ENCODE results near the gene ADAMTSL3.
A peak's percentile ranks its signal among the peaks of the same experiment; 100 is the strongest.

Gene ADAMTSL3

GRCh38 chr15:83866692-83867091 is 212.8 kb downstream of the ADAMTSL3 start:
- ChIA-PET CTCF (no interaction called here), POLR2A (no interaction called here)
- WGBS (ENCODE audit: insufficient coverage) = no CpG with 5 or more reads among the region's 1 CpG
- no peak for DNase-seq
- no peaks in the 10 kb centered on the region for H3K9me3 ChIP-seq (ENCODE audit: control extremely low read depth in 1 of 5, control insufficient read depth in 4 of 5, insufficient read depth in 2 of 5, low read depth in 1 of 5, low read length in 4 of 5)
- no peak overlapping the region for H3K27ac ChIP-seq (ENCODE audit: insufficient read depth in 1 of 2, low read depth in 1 of 2, low read length in 2 of 2, poor library complexity in 1 of 2, severe bottlenecking in 2 of 2)
- no peaks in the 10 kb centered on the region for H3K36me3 ChIP-seq (ENCODE audit: control insufficient read depth in 4 of 4, insufficient read depth in 4 of 4, low read length in 3 of 4)
- H3K4me1 ChIP-seq (ENCODE audit: control extremely low read depth in 1 of 4, control insufficient read depth in 4 of 4, insufficient read depth in 4 of 4, low read length in 3 of 4) = no peaks in the 10 kb centered on the region
- H3K4me3 ChIP-seq (ENCODE audit: control insufficient read depth in 1 of 7, extremely low read depth in 1 of 7, insufficient read depth in 4 of 7, low read depth in 2 of 7, low read length in 6 of 7) = no peak overlapping the region
- no peaks in the 10 kb centered on the region for H3K27me3 ChIP-seq (replicated peaks in 2 of 5; ENCODE audit: control insufficient read depth in 4 of 5, insufficient read depth in 5 of 5, low read length in 4 of 5)

GRCh38 chr15:83869341-83869740 is 215.4 kb downstream of the ADAMTSL3 start:
- 91% methylated on average over 4 of the region's 4 CpGs for WGBS (ENCODE audit: insufficient coverage)
- CTCF ChIA-PET = no interaction called here
- H3K4me3 ChIP-seq (ENCODE audit: control insufficient read depth in 1 of 7, extremely low read depth in 1 of 7, insufficient read depth in 4 of 7, low read depth in 2 of 7, low read length in 6 of 7) = no peak overlapping the region
- no peaks in the 10 kb centered on the region for H3K9me3 ChIP-seq (ENCODE audit: control extremely low read depth in 1 of 5, control insufficient read depth in 4 of 5, insufficient read depth in 2 of 5, low read depth in 1 of 5, low read length in 4 of 5)
- no peak overlapping the region for H3K27ac ChIP-seq (ENCODE audit: insufficient read depth in 1 of 2, low read depth in 1 of 2, low read length in 2 of 2, poor library complexity in 1 of 2, severe bottlenecking in 2 of 2)
- POLR2A ChIA-PET = no interaction called here
- DNase-seq = no peak
- H3K4me1 ChIP-seq (ENCODE audit: control extremely low read depth in 1 of 4, control insufficient read depth in 4 of 4, insufficient read depth in 4 of 4, low read length in 3 of 4) = no peaks in the 10 kb centered on the region
- H3K36me3 ChIP-seq (ENCODE audit: control insufficient read depth in 4 of 4, insufficient read depth in 4 of 4, low read length in 3 of 4) = no peaks in the 10 kb centered on the region
- H3K27me3 ChIP-seq (replicated peaks in 2 of 5; ENCODE audit: control insufficient read depth in 4 of 5, insufficient read depth in 5 of 5, low read length in 4 of 5) = no peaks in the 10 kb centered on the region

- Histone ChIP-seq H3K4me3 (ENCODE audit: control insufficient read depth in 1 of 7, extremely low read depth in 1 of 7, insufficient read depth in 4 of 7, low read depth in 2 of 7, low read length in 6 of 7) (no peak overlapping the region), H3K36me3 (ENCODE audit: control insufficient read depth in 4 of 4, insufficient read depth in 4 of 4, low read length in 3 of 4) (no peaks in the 10 kb centered on the region), H3K27ac (ENCODE audit: insufficient read depth in 1 of 2, low read depth in 1 of 2, low read length in 2 of 2, poor library complexity in 1 of 2, severe bottlenecking in 2 of 2) (no peak overlapping the region), H3K27me3 (replicated peaks in 2 of 5; ENCODE audit: control insufficient read depth in 4 of 5, insufficient read depth in 5 of 5, low read length in 4 of 5) (no peaks in the 10 kb centered on the region), H3K4me1 (ENCODE audit: control extremely low read depth in 1 of 4, control insufficient read depth in 4 of 4, insufficient read depth in 4 of 4, low read length in 3 of 4) (no peaks in the 10 kb centered on the region), H3K9me3 (ENCODE audit: control extremely low read depth in 1 of 5, control insufficient read depth in 4 of 5, insufficient read depth in 2 of 5, low read depth in 1 of 5, low read length in 4 of 5) (no peaks in the 10 kb centered on the region)
- POLR2A ChIA-PET = no interaction called here
- 58% methylated on average over 5 of the region's 7 CpGs for WGBS (ENCODE audit: insufficient coverage)
- peak; percentile 23 to 68 (median 60) for DNase-seq
- CTCF ChIA-PET = no interaction called here
Measured at GRCh38 chr15:83871808-83872559, 218.1 kb downstream of the ADAMTSL3 start.

GRCh38 chr15:83873966-83874365 is 220.0 kb downstream of the ADAMTSL3 start:
- no peak overlapping the region for H3K27ac ChIP-seq (ENCODE audit: insufficient read depth in 1 of 2, low read depth in 1 of 2, low read length in 2 of 2, poor library complexity in 1 of 2, severe bottlenecking in 2 of 2)
- no peak overlapping the region for H3K4me3 ChIP-seq (ENCODE audit: control insufficient read depth in 1 of 7, extremely low read depth in 1 of 7, insufficient read depth in 4 of 7, low read depth in 2 of 7, low read length in 6 of 7)
- CTCF ChIA-PET = no interaction called here
- H3K27me3 ChIP-seq (replicated peaks in 2 of 5; ENCODE audit: control insufficient read depth in 4 of 5, insufficient read depth in 5 of 5, low read length in 4 of 5) = no peaks in the 10 kb centered on the region
- H3K36me3 ChIP-seq (ENCODE audit: control insufficient read depth in 4 of 4, insufficient read depth in 4 of 4, low read length in 3 of 4) = no peaks in the 10 kb centered on the region
- POLR2A ChIA-PET = no interaction called here
- H3K4me1 ChIP-seq (ENCODE audit: control extremely low read depth in 1 of 4, control insufficient read depth in 4 of 4, insufficient read depth in 4 of 4, low read length in 3 of 4) = no peaks in the 10 kb centered on the region
- DNase-seq = no peak
- no peaks in the 10 kb centered on the region for H3K9me3 ChIP-seq (ENCODE audit: control extremely low read depth in 1 of 5, control insufficient read depth in 4 of 5, insufficient read depth in 2 of 5, low read depth in 1 of 5, low read length in 4 of 5)
- 98% methylated on average over 7 of the region's 7 CpGs for WGBS (ENCODE audit: insufficient coverage)

GRCh38 chr15:83880529-83880928 is 226.6 kb downstream of the ADAMTSL3 start:
- no peak overlapping the region for H3K27ac ChIP-seq (ENCODE audit: insufficient read depth in 1 of 2, low read depth in 1 of 2, low read length in 2 of 2, poor library complexity in 1 of 2, severe bottlenecking in 2 of 2)
- no CpG with 5 or more reads among the region's 2 CpGs for WGBS (ENCODE audit: insufficient coverage)
- H3K4me1 ChIP-seq (ENCODE audit: control extremely low read depth in 1 of 4, control insufficient read depth in 4 of 4, insufficient read depth in 4 of 4, low read length in 3 of 4) = no peaks in the 10 kb centered on the region
- CTCF ChIA-PET = no interaction called here
- H3K36me3 ChIP-seq (ENCODE audit: control insufficient read depth in 4 of 4, insufficient read depth in 4 of 4, low read length in 3 of 4) = no peaks in the 10 kb centered on the region
- DNase-seq = no peak
- H3K27me3 ChIP-seq (replicated peaks in 2 of 5; ENCODE audit: control insufficient read depth in 4 of 5, insufficient read depth in 5 of 5, low read length in 4 of 5) = no peaks in the 10 kb centered on the region
- POLR2A ChIA-PET = no interaction called here
- no peak overlapping the region for H3K4me3 ChIP-seq (ENCODE audit: control insufficient read depth in 1 of 7, extremely low read depth in 1 of 7, insufficient read depth in 4 of 7, low read depth in 2 of 7, low read length in 6 of 7)
- no peaks in the 10 kb centered on the region for H3K9me3 ChIP-seq (ENCODE audit: control extremely low read depth in 1 of 5, control insufficient read depth in 4 of 5, insufficient read depth in 2 of 5, low read depth in 1 of 5, low read length in 4 of 5)

GRCh38 chr15:83881156-83881555 is 227.2 kb downstream of the ADAMTSL3 start:
- H3K9me3 ChIP-seq (ENCODE audit: control extremely low read depth in 1 of 5, control insufficient read depth in 4 of 5, insufficient read depth in 2 of 5, low read depth in 1 of 5, low read length in 4 of 5) = no peaks in the 10 kb centered on the region
- no peak overlapping the region for H3K27ac ChIP-seq (ENCODE audit: insufficient read depth in 1 of 2, low read depth in 1 of 2, low read length in 2 of 2, poor library complexity in 1 of 2, severe bottlenecking in 2 of 2)
- no peak overlapping the region for H3K4me3 ChIP-seq (ENCODE audit: control insufficient read depth in 1 of 7, extremely low read depth in 1 of 7, insufficient read depth in 4 of 7, low read depth in 2 of 7, low read length in 6 of 7)
- POLR2A ChIA-PET = no interaction called here
- CTCF ChIA-PET = no interaction called here
- WGBS (ENCODE audit: insufficient coverage) = 94% methylated on average over 3 of the region's 3 CpGs
- H3K36me3 ChIP-seq (ENCODE audit: control insufficient read depth in 4 of 4, insufficient read depth in 4 of 4, low read length in 3 of 4) = no peaks in the 10 kb centered on the region
- H3K4me1 ChIP-seq (ENCODE audit: control extremely low read depth in 1 of 4, control insufficient read depth in 4 of 4, insufficient read depth in 4 of 4, low read length in 3 of 4) = no peaks in the 10 kb centered on the region
- DNase-seq = no peak
- H3K27me3 ChIP-seq (replicated peaks in 2 of 5; ENCODE audit: control insufficient read depth in 4 of 5, insufficient read depth in 5 of 5, low read length in 4 of 5) = no peaks in the 10 kb centered on the region

- no peaks in the 10 kb centered on the region for H3K9me3 ChIP-seq (ENCODE audit: control extremely low read depth in 1 of 5, control insufficient read depth in 4 of 5, insufficient read depth in 2 of 5, low read depth in 1 of 5, low read length in 4 of 5)
- ChIA-PET CTCF (no interaction called here), POLR2A (no interaction called here)
- no peaks in the 10 kb centered on the region for H3K36me3 ChIP-seq (ENCODE audit: control insufficient read depth in 4 of 4, insufficient read depth in 4 of 4, low read length in 3 of 4)
- peaks cover 0 to 10% (median 1%) of the 10 kb centered on the region in 4 experiments for H3K4me1 ChIP-seq (ENCODE audit: control extremely low read depth in 1 of 4, control insufficient read depth in 4 of 4, insufficient read depth in 4 of 4, low read length in 3 of 4)
- no peak overlapping the region for H3K4me3 ChIP-seq (ENCODE audit: control insufficient read depth in 1 of 7, extremely low read depth in 1 of 7, insufficient read depth in 4 of 7, low read depth in 2 of 7, low read length in 6 of 7)
- no peak for DNase-seq
- H3K27ac ChIP-seq (ENCODE audit: insufficient read depth in 1 of 2, low read depth in 1 of 2, low read length in 2 of 2, poor library complexity in 1 of 2, severe bottlenecking in 2 of 2) = no peak overlapping the region
- WGBS (ENCODE audit: insufficient coverage) = no CpG with 5 or more reads among the region's 2 CpGs
- no peaks in the 10 kb centered on the region for H3K27me3 ChIP-seq (replicated peaks in 2 of 5; ENCODE audit: control insufficient read depth in 4 of 5, insufficient read depth in 5 of 5, low read length in 4 of 5)
Measured at GRCh38 chr15:83886321-83886720, 232.4 kb downstream of the ADAMTSL3 start.

Measured in common myeloid progenitor, CD34-positive (primary cell).